Measurements from ENCODE around the gene BMPER.

The BMPER gene

DNA sequence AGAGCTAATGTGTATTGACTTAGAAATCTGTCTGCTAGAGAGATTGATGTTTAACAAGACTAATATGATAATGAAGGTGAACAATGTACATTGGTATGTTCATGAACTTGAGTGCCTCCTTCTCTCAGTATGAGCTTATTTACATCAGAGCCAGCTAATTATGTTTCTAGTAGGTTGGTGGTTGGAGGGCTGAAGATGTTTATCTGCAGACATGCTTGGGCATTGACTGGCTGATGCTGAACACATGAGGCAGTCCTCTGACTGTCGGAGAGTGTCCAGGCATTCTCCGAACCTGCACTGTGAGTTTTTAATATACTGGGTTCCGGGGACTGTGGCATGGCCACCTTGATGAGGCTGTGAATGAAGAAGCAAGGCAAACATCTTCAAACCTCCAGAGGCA is 47.5 kb downstream of the BMPER start:
- TF ChIP-seq, protein P1, sequence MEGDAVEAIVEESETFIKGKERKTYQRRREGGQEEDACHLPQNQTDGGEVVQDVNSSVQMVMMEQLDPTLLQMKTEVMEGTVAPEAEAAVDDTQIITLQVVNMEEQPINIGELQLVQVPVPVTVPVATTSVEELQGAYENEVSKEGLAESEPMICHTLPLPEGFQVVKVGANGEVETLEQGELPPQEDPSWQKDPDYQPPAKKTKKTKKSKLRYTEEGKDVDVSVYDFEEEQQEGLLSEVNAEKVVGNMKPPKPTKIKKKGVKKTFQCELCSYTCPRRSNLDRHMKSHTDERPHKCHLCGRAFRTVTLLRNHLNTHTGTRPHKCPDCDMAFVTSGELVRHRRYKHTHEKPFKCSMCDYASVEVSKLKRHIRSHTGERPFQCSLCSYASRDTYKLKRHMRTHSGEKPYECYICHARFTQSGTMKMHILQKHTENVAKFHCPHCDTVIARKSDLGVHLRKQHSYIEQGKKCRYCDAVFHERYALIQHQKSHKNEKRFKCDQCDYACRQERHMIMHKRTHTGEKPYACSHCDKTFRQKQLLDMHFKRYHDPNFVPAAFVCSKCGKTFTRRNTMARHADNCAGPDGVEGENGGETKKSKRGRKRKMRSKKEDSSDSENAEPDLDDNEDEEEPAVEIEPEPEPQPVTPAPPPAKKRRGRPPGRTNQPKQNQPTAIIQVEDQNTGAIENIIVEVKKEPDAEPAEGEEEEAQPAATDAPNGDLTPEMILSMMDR (IDR thresholded peaks at IDR 0.05; ENCODE audit: low read depth, low read length, missing control alignments), result no peak
- in situ Hi-C loops (cut with HindIII; ENCODE audit: low sequenced_read_pairs), result no loop called here
- DNase-seq (ENCODE audit: low read depth), result no peak

DNA sequence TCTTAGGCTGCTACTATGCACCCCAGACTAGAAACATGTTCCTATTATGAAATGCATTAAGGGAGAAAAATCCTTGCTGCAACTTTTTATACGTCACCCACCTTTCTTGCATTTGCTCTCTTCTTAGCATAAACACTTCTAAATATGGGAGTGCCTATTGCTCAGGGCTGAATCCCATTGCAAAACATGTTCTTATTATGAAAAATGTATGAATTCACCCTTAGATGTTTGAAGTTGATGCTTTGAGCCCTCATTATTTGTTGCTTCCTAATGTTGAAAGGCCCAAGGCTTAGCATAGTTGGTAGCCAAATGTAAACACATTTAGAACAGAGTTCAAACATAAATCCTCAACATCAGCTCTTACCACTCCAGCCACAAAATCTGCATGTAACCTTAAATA is 52.8 kb downstream of the BMPER start:
- no peak overlapping the region for H3K4me3 ChIP-seq (ENCODE audit: low read depth, low read length)
- no peak for DNase-seq (ENCODE audit: low read depth)
- in situ Hi-C loops (cut with HindIII; ENCODE audit: low sequenced_read_pairs), result no loop called here
- TF ChIP-seq, protein P1 (IDR thresholded peaks at IDR 0.05; ENCODE audit: low read depth, low read length, missing control alignments), result no peak

More for the DNA sequence above, 47.5 kb downstream of the BMPER start:
- no peak overlapping the region for H3K4me3 ChIP-seq (ENCODE audit: low read depth, low read length)

DNA sequence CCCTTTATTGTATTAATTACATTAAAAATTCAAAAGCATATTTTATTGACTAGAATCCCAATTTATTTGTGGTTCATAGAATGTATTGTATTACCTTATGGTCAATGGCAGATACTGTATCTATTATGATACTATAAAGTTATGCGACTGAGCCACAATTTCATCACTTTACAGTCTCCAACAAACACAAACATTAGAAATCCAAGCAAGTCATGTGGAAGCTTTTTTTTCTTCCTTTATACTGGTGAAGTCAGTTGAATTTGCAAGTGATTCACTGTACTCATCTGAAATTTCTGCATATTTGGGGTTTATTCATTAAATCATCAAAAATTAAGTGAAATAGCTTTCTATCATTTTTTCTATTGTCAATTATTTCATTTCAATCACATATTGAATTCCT is 54.3 kb downstream of the BMPER start:
- TF ChIP-seq, protein P1 (IDR thresholded peaks at IDR 0.05; ENCODE audit: low read depth, low read length, missing control alignments), result no peak
- no peak for DNase-seq (ENCODE audit: low read depth)
- no peak overlapping the region for H3K4me3 ChIP-seq (ENCODE audit: low read depth, low read length)
- in situ Hi-C loops (cut with HindIII; ENCODE audit: low sequenced_read_pairs), result no loop called here

DNA sequence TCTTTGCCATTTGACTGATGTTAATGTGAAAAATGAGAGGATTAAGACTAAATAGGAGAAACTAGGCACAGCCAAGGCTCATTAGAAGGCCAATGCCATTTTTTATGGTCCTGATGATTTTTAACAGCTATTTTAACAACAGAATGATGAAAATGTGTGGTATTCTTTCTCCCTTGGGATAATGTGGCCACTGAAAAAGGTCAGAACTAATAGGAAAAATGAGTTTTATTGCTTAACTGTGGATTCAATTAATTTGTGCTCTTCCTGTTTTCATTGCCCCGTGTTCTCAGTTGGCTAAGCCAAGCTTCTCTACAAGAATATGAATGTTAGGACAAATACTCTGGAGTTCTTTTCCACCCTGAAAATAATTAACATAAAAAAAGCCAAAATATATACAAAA is 56.6 kb downstream of the BMPER start:
- TF ChIP-seq, protein P1 (IDR thresholded peaks at IDR 0.05; ENCODE audit: low read depth, low read length, missing control alignments), result no peak
- DNase-seq (ENCODE audit: low read depth), result no peak
- H3K4me3 ChIP-seq (ENCODE audit: low read depth, low read length), result no peak overlapping the region
- in situ Hi-C loops (cut with HindIII; ENCODE audit: low sequenced_read_pairs), result no loop called here

DNA sequence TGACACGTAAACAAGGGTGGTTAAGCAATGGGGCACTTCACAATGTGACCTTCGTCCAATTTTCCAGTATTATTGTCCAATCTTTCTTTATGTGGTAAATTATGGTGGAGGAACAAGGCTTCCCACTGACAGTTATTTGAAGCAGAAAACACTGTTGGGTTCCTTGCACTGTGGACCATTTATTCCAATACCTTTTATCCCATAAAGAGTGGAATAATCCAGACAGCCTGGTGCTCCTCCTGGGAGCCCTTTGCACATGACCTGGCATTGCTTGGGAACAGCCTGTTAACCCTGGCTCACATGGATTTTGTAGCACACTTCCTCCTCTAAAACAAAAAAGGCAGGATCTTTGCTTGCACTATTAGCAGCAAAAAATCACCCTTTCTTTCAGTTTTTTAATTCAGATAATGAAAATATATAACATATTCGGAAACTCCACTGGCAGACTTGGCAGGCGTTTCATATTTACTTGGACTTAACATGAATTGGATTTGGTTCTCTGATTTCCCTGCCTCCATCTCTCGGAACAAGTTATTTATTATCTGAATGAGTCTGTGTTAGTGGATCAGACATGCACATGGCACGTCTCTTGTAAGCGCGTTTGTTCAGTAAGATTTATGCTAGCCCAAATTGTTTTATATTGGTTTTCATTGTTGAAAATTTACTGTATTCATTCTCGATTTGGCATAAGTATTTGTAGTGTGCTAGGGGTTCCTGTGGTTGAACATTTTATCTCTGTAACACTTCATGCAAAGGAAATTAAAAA is 59.3 kb downstream of the BMPER start:
- in situ Hi-C loops (cut with HindIII; ENCODE audit: low sequenced_read_pairs), result no loop called here
- TF ChIP-seq, protein P1 (IDR thresholded peaks at IDR 0.05; ENCODE audit: low read depth, low read length, missing control alignments), result no peak
- H3K4me3 ChIP-seq (ENCODE audit: low read depth, low read length), result no peak overlapping the region
- DNase-seq (ENCODE audit: low read depth), result no peak

DNA sequence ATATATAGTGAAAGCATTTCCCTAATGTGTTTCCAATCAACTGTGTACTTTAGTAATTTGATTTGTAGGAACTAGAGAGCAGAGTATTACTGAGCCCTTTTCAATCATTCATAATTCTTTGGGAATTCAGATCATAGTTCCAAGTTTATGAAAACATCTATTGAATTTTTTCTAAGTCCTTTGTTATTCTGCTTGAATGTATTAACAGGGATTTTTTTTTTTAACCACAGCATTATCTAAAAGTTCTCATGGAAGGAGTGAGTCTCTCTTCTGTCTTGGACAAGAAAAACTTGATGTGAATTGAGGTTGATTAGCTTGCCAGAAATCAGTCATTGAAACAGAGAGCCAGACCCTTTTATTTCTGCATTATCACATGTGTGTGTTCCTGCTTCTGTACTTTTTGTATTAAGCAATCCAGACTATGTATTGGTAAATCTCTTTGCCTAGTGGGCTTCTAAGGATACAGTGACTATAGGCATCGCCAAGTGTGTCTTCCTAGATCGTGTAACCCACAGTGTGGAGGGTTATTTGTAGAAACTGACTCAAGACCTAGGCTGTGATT is 59.9 kb downstream of the BMPER start:
- in situ Hi-C loops (cut with HindIII; ENCODE audit: low sequenced_read_pairs), result no loop called here
- H3K4me3 ChIP-seq (ENCODE audit: low read depth, low read length), result no peak overlapping the region
- DNase-seq (ENCODE audit: low read depth), result no peak

More for the DNA sequence above, 59.9 kb downstream of the BMPER start:
- TF ChIP-seq, protein P1 (IDR thresholded peaks at IDR 0.05; ENCODE audit: low read depth, low read length, missing control alignments), result no peak

Data from astrocyte of the cerebellum (primary cell).